ENCODE data around the gene OPRPN.

Gene OPRPN

DNA sequence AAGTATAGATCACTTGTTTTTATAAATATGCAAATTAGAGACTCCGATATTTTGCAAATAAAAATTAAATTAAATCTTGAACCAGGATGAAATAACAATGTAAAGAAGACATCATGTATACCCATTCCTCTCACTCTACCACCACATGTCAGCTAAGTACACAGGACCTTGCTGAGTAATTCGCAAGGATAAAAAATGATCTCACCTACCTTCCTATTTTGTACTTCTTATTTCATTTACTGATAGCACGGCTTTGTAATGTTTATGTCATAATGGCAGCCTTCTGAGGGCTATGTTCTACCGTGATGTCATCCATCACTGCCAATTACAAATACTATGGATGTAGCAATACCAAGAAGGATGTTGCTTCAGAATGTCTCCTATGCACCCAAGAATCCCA is 25.8 kb upstream of the OPRPN start:
- no peak for DNase-seq (ENCODE audit: low read depth, low spot score)
- Histone ChIP-seq H3K27me3 (ENCODE audit: insufficient read depth, insufficient read length) (no peaks in the 10 kb centered on the region), H3K9ac (ENCODE audit: insufficient read length, low read depth) (no peak overlapping the region), H3K4me1 (ENCODE audit: insufficient read depth, insufficient read length) (no peaks in the 10 kb centered on the region), H3K9me3 (ENCODE audit: insufficient read depth, low read length) (no peaks in the 10 kb centered on the region), H3K36me3 (ENCODE audit: insufficient read depth, insufficient read length, low read length) (no peaks in the 10 kb centered on the region), H3K4me3 (ENCODE audit: insufficient read length, low read depth) (no peak overlapping the region)
- TF ChIP-seq SUZ12 (IDR thresholded peaks at IDR 0.05; ENCODE audit: extremely low read depth, insufficient read depth, insufficient read length) (no peak), ZNF274 (IDR thresholded peaks at IDR 0.05; ENCODE audit: low read depth, low read length) (no peak), YY1 (IDR thresholded peaks at IDR 0.05; ENCODE audit: insufficient read depth, insufficient read length) (no peak)

DNA sequence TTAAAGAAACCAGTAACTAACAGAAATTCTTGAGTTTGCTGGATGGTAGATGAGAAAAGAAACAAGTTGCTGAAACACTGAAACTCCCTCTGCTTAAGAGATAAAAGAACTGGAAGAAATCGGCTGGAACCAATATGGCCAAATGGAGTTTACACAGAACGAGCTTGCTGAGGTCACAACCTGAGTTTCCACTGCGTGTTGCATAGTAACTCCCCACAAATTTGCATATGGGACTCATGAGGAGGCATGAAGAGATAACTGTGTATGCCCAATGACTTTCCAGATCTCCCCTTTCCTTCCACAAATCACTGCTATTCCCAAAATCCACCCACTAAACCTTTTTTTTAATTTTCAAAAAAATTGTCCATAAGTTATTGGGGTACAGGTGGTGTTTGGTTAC is 25.0 kb upstream of the OPRPN start:
- Histone ChIP-seq H3K4me1 (ENCODE audit: insufficient read depth, insufficient read length) (no peaks in the 10 kb centered on the region), H3K27me3 (ENCODE audit: insufficient read depth, insufficient read length) (no peaks in the 10 kb centered on the region), H3K36me3 (ENCODE audit: insufficient read depth, insufficient read length, low read length) (no peaks in the 10 kb centered on the region), H3K4me3 (ENCODE audit: insufficient read length, low read depth) (no peak overlapping the region), H3K9me3 (ENCODE audit: insufficient read depth, low read length) (no peaks in the 10 kb centered on the region), H3K9ac (ENCODE audit: insufficient read length, low read depth) (no peak overlapping the region)
- no peak for DNase-seq (ENCODE audit: low read depth, low spot score)
- TF ChIP-seq SUZ12 (IDR thresholded peaks at IDR 0.05; ENCODE audit: extremely low read depth, insufficient read depth, insufficient read length) (no peak), ZNF274 (IDR thresholded peaks at IDR 0.05; ENCODE audit: low read depth, low read length) (no peak), YY1 (IDR thresholded peaks at IDR 0.05; ENCODE audit: insufficient read depth, insufficient read length) (no peak)

DNA sequence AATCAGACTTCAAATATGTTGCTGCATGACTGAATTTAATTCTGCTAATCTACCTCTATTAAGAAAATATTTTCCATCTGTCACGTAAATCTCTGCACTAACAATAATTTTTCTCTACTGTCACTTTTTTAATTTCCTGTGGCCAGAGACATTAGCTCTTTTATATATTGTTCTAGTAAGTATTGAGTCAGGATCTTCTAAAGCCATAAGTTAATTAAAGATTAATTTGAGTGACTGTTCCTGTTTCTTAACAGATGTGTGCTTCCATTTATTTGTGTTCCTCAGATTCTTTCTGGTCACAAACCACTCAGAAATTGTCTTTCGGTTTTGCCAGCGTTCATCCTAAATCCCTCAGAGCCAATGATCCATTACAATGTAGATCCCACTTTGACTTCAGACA is 17.2 kb upstream of the OPRPN start:
- no peak for DNase-seq (ENCODE audit: low read depth, low spot score)
- Histone ChIP-seq H3K36me3 (ENCODE audit: insufficient read depth, insufficient read length, low read length) (no peaks in the 10 kb centered on the region), H3K4me3 (ENCODE audit: insufficient read length, low read depth) (no peak overlapping the region), H3K27me3 (ENCODE audit: insufficient read depth, insufficient read length) (no peaks in the 10 kb centered on the region), H3K9ac (ENCODE audit: insufficient read length, low read depth) (no peak overlapping the region), H3K4me1 (ENCODE audit: insufficient read depth, insufficient read length) (no peaks in the 10 kb centered on the region), H3K9me3 (ENCODE audit: insufficient read depth, low read length) (no peaks in the 10 kb centered on the region)
- no peak for TF ChIP-seq ZNF274 (IDR thresholded peaks at IDR 0.05; ENCODE audit: low read depth, low read length)
- no peak for TF ChIP-seq SUZ12 (IDR thresholded peaks at IDR 0.05; ENCODE audit: extremely low read depth, insufficient read depth, insufficient read length)
- no peak for TF ChIP-seq YY1 (IDR thresholded peaks at IDR 0.05; ENCODE audit: insufficient read depth, insufficient read length)

DNA sequence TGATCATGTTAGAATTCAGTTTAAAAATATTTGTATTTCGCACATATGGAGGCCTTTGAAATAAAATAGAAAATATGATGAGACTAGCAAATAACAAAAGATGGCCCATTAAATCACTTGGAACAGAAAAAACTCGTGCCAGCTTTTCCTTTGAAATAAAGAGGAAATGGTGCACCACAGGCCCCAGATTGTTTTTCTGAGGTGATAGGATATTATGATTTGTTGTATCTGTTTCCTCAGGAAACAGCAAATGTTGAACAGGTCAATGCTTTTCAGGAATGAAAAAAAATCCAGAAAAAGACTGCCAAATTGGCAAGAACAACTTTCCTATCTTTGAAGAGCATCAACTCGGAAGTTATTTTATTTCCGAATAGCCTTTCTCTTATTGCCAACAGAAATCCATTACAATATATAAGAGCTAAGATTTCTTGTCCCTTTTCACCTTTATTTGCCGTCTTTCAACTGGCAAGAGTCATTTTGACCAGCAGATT is 15.0 kb upstream of the OPRPN start, which contains the start of gene SMR3B:
Gene SMR3B, plus strand, starts transcription at position 441 of the 491 bp plus-strand sequence. CDS start 1,380 bp downstream, outside the sequence.
- no peak for TF ChIP-seq ZNF274 (IDR thresholded peaks at IDR 0.05; ENCODE audit: low read depth, low read length)
- no peak for TF ChIP-seq SUZ12 (IDR thresholded peaks at IDR 0.05; ENCODE audit: extremely low read depth, insufficient read depth, insufficient read length)
- no peak for DNase-seq (ENCODE audit: low read depth, low spot score)
- Histone ChIP-seq H3K4me1 (ENCODE audit: insufficient read depth, insufficient read length) (no peaks in the 10 kb centered on the region), H3K9ac (ENCODE audit: insufficient read length, low read depth) (no peak within 1 kb of the TSS), H3K9me3 (ENCODE audit: insufficient read depth, low read length) (no peaks in the 10 kb centered on the region), H3K4me3 (ENCODE audit: insufficient read length, low read depth) (no peak within 1 kb of the TSS), H3K36me3 (ENCODE audit: insufficient read depth, insufficient read length, low read length) (no peaks in the 10 kb centered on the region), H3K27me3 (ENCODE audit: insufficient read depth, insufficient read length) (no peaks in the 10 kb centered on the region)

DNA sequence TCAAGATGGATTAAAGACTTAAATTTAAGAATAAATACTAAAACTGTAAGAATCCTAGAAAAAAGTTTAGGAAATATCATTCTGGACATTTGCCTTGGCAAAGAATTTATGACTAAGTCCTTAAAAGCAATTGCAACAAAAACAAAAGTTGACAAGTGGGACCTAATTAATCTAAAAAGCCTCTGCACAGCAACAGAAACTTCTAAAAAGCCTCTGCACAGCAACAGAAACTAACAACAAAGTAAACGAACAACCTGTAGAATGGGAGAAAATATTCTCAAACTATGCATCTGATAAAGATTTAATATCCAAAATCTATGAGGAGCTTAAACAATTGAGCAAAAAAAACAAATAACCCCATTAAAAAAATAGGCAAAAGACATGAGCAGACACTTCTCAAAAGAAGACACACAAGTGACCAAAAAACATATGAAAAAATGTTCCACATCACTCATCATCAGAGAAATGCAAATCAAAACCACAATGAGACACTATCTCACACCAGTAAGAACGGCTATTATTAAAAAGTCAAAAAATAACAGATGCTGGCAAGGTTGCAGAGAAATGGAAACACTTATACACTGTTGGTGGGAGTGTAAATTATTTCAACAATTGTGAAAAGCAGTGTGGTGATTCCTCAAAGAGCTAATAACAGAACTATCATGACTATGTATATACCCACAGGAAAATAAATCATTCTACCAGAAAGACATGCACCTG is 5.5 kb upstream of the OPRPN start:
- no peaks in the 10 kb centered on the region for H3K9me3 ChIP-seq (ENCODE audit: insufficient read depth, low read length)
- H3K4me3 ChIP-seq (ENCODE audit: insufficient read length, low read depth): no peak overlapping the region
- no peak for TF ChIP-seq ZNF274 (IDR thresholded peaks at IDR 0.05; ENCODE audit: low read depth, low read length)
- TF ChIP-seq YY1 (IDR thresholded peaks at IDR 0.05; ENCODE audit: insufficient read depth, insufficient read length): no peak
- no peak for TF ChIP-seq SUZ12 (IDR thresholded peaks at IDR 0.05; ENCODE audit: extremely low read depth, insufficient read depth, insufficient read length)
- no peaks in the 10 kb centered on the region for H3K4me1 ChIP-seq (ENCODE audit: insufficient read depth, insufficient read length)
- no peaks in the 10 kb centered on the region for H3K36me3 ChIP-seq (ENCODE audit: insufficient read depth, insufficient read length, low read length)
- DNase-seq (ENCODE audit: low read depth, low spot score): no peak
- H3K9ac ChIP-seq (ENCODE audit: insufficient read length, low read depth): no peak overlapping the region
- no peaks in the 10 kb centered on the region for H3K27me3 ChIP-seq (ENCODE audit: insufficient read depth, insufficient read length)

DNA sequence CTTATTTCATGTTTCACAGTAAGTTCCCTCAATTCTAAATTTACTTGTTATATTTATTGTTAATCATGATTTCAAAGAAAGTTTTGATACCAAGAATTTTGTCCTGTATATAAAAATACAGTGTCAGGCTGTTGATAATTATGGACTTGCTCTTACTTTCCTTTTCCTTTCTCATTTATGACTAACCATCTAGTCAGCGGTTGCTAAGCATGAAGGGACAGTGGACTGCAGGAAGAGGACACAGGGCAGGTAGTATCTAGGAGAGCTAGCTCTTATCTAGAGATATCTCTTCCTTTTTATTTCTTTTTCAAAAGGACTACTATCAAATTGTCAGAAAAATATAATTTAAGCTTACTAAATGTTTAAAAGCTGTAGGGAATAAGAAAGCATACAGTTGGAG is 1.6 kb downstream of the OPRPN start:
- no peaks in the 10 kb centered on the region for H3K4me1 ChIP-seq (ENCODE audit: insufficient read depth, insufficient read length)
- DNase-seq (ENCODE audit: low read depth, low spot score): no peak
- H3K27me3 ChIP-seq (ENCODE audit: insufficient read depth, insufficient read length): no peaks in the 10 kb centered on the region
- H3K36me3 ChIP-seq (ENCODE audit: insufficient read depth, insufficient read length, low read length): no peaks in the 10 kb centered on the region
- H3K9ac ChIP-seq (ENCODE audit: insufficient read length, low read depth): no peak overlapping the region
- no peaks in the 10 kb centered on the region for H3K9me3 ChIP-seq (ENCODE audit: insufficient read depth, low read length)
- H3K4me3 ChIP-seq (ENCODE audit: insufficient read length, low read depth): no peak overlapping the region
- TF ChIP-seq YY1 (IDR thresholded peaks at IDR 0.05; ENCODE audit: insufficient read depth, insufficient read length): no peak
- no peak for TF ChIP-seq ZNF274 (IDR thresholded peaks at IDR 0.05; ENCODE audit: low read depth, low read length)
- no peak for TF ChIP-seq SUZ12 (IDR thresholded peaks at IDR 0.05; ENCODE audit: extremely low read depth, insufficient read depth, insufficient read length)

DNA sequence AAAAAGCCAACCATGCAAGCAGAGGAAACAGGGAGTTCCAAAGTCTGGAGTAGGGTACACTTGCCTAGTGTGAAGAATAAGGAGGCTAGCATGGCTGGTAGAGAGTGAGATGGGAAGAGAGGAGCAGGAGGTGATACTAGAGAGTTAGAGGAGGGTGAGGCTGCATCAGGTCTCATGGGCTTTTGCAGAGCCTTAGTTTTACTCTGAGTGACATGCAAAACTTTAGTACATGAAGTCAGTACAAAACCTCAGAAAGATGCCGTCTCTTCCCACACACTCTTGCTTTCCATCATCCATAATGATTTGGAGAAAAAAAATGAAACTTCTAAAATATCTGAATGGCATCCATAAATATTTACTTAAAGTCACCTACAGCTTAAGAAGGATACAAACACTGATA is 5.0 kb downstream of the OPRPN start:
- Histone ChIP-seq H3K9ac (ENCODE audit: insufficient read length, low read depth) (no peak overlapping the region), H3K9me3 (ENCODE audit: insufficient read depth, low read length) (no peaks in the 10 kb centered on the region), H3K4me1 (ENCODE audit: insufficient read depth, insufficient read length) (no peaks in the 10 kb centered on the region), H3K36me3 (ENCODE audit: insufficient read depth, insufficient read length, low read length) (no peaks in the 10 kb centered on the region), H3K4me3 (ENCODE audit: insufficient read length, low read depth) (no peak overlapping the region), H3K27me3 (ENCODE audit: insufficient read depth, insufficient read length) (no peaks in the 10 kb centered on the region)
- no peak for TF ChIP-seq ZNF274 (IDR thresholded peaks at IDR 0.05; ENCODE audit: low read depth, low read length)
- no peak for TF ChIP-seq YY1 (IDR thresholded peaks at IDR 0.05; ENCODE audit: insufficient read depth, insufficient read length)
- TF ChIP-seq SUZ12 (IDR thresholded peaks at IDR 0.05; ENCODE audit: extremely low read depth, insufficient read depth, insufficient read length): no peak
- no peak for DNase-seq (ENCODE audit: low read depth, low spot score)

All from NT2/D1 (cell line).